HG03280 (cell line): Measurements from ENCODE around the gene MAGI2.

Experiments used
- ATAC-seq: cut with Tn5 transposase; IDR thresholded peaks from one replicate; pipeline ENCODE4 v1.9.1; 2021; ENCODE audit warnings: mild to moderate bottlenecking, moderate library complexity; ENCODE audit not compliant: unreplicated experiment

The MAGI2 gene

GRCh38 chr7:78842068-78842467 lies 611.4 kb downstream of the MAGI2 start:
- ATAC-seq: no peak

GRCh38 chr7:78835897-78836296 lies 617.6 kb downstream of the MAGI2 start:
- ATAC-seq: no peak

GRCh38 chr7:78828317-78828716 lies 625.1 kb downstream of the MAGI2 start:
- ATAC-seq: no peak

- no peak for ATAC-seq
Observed at GRCh38 chr7:78803501-78804127, 649.9 kb downstream of the MAGI2 start.

- no peak for ATAC-seq
Observed at GRCh38 chr7:78794101-78794500, 659.4 kb downstream of the MAGI2 start.

GRCh38 chr7:78792624-78793023 lies 660.8 kb downstream of the MAGI2 start:
- no peak for ATAC-seq

- no peak for ATAC-seq
Observed at GRCh38 chr7:78792006-78792405, 661.5 kb downstream of the MAGI2 start.

- no peak for ATAC-seq
Observed at GRCh38 chr7:78788464-78788863, 665.0 kb downstream of the MAGI2 start.

GRCh38 chr7:78787854-78788253 lies 665.6 kb downstream of the MAGI2 start:
- no peak for ATAC-seq

- no peak for ATAC-seq
Observed at GRCh38 chr7:78786055-78786454, 667.4 kb downstream of the MAGI2 start.

GRCh38 chr7:78783179-78783962 lies 670.1 kb downstream of the MAGI2 start:
- ATAC-seq: no peak

- ATAC-seq: no peak
Observed at GRCh38 chr7:78780560-78780959, 672.9 kb downstream of the MAGI2 start.

- no peak for ATAC-seq
Observed at GRCh38 chr7:78779788-78780187, 673.7 kb downstream of the MAGI2 start.

GRCh38 chr7:78777829-78778228 lies 675.6 kb downstream of the MAGI2 start:
- no peak for ATAC-seq

GRCh38 chr7:78770422-78771410 lies 682.8 kb downstream of the MAGI2 start:
- no peak for ATAC-seq

GRCh38 chr7:78769481-78770101 lies 683.9 kb downstream of the MAGI2 start:
- ATAC-seq: peak; percentile 77

GRCh38 chr7:78768859-78769258 lies 684.6 kb downstream of the MAGI2 start:
- no peak for ATAC-seq

GRCh38 chr7:78765943-78766729 lies 687.3 kb downstream of the MAGI2 start:
- no peak for ATAC-seq

- ATAC-seq: no peak
Observed at GRCh38 chr7:78764571-78764970, 688.9 kb downstream of the MAGI2 start.

- no peak for ATAC-seq
Observed at GRCh38 chr7:78762625-78763024, 690.8 kb downstream of the MAGI2 start.
